OCI-LY3 (cell line): ENCODE results near the gene NPPC.

Source experiments
- EZH2phosphoT487 ChIP-seq: fragments of 200-600 bp; shearing (Covaris generic); IDR thresholded peaks from 2 replicates; pipeline ENCODE4 v1.6.1; 2018; ENCODE audit warnings: antibody characterized with exemption, mixed run types, low read depth
- TF ChIP-seq, protein P1 (sequence below): fragments of 200-600, 300-600 bp; sonication (generic); IDR thresholded peaks from 2 replicates; pipeline ENCODE4 v1.5.1; 2014; ENCODE audit warnings: antibody characterized with exemption, low read length, low read depth

- TF ChIP-seq, protein P1, sequence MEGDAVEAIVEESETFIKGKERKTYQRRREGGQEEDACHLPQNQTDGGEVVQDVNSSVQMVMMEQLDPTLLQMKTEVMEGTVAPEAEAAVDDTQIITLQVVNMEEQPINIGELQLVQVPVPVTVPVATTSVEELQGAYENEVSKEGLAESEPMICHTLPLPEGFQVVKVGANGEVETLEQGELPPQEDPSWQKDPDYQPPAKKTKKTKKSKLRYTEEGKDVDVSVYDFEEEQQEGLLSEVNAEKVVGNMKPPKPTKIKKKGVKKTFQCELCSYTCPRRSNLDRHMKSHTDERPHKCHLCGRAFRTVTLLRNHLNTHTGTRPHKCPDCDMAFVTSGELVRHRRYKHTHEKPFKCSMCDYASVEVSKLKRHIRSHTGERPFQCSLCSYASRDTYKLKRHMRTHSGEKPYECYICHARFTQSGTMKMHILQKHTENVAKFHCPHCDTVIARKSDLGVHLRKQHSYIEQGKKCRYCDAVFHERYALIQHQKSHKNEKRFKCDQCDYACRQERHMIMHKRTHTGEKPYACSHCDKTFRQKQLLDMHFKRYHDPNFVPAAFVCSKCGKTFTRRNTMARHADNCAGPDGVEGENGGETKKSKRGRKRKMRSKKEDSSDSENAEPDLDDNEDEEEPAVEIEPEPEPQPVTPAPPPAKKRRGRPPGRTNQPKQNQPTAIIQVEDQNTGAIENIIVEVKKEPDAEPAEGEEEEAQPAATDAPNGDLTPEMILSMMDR = no peak
- no peak for TF ChIP-seq EZH2phosphoT487
These were observed 14.8 kb downstream of the NPPC start for GRCh38 chr2:231911381-231911780.
